ENCODE measurements around the gene BLVRA.

Gene BLVRA

DNA sequence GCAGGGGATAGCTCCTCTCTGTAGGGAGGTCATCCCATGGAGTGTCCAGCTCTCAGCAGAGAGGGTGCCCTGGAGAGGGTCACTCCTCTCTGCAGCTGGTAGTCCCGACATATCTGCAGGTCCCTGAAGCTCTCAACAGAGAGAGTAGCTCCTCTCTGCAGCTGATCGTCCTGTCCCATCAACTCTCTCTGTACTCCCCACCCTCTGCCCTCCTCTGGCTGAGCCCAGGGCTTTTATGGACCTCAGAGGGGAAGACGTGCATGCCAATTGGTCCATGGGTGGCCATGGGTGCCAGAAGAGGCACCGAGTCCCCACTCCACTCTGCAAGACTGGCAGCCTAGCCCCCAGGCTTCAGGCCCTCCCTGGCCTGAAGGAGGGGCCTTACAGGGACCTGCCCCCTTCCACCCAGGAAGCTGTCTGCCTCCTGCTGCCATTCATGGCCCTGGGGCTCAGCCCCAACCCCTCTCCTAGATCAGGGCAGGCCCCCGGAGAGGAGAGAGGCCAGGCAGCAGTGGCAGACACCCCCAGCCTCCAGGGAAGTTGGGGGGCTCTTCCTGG, 9.0 kb upstream of the BLVRA start:
- DNase-seq (ENCODE audit: low read depth in 1 of 2, low spot score in 1 of 2): no peak

DNA sequence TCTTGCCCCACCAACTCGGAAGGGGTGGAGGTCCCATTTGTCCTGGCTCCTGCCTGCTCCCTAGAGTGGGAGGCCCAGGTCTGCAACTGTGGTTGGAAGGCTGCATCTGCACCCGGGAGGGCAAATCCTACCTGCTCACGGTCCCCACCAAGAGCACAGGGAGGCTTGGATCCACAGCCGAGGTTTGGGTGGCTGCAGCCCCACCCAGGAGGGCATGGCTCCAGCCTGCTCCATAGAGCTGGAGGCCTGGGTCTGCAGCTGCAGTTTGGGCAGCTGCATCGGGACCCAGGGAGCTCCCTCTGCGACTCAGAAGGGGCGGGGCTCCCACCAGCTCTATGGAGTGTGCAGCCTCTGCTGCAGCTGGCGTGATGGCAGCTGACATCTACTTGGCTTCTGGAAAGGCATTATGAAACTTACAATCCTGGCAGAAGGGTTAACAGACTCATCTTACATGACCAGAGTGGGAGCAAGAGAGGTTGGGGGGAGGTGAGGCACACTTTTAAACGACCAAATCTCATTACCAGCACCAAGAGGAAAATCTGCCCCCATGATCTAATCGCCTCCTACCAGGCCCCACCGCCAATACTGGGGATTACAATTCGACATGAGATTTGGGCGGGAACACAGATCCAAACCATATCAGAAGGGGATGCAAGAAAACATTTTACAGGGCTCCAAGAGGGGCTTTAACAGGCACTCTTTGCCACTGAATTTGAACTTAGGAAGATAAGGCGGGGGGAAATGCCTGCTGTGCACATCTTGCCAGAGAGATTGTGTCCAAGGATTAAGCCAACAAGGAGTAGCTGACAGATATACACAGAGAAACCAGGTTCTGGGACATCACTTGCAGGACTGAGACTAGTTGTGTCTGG, 8.2 kb upstream of the BLVRA start:
- DNase-seq (ENCODE audit: low read depth in 1 of 2, low spot score in 1 of 2): no peak

DNA sequence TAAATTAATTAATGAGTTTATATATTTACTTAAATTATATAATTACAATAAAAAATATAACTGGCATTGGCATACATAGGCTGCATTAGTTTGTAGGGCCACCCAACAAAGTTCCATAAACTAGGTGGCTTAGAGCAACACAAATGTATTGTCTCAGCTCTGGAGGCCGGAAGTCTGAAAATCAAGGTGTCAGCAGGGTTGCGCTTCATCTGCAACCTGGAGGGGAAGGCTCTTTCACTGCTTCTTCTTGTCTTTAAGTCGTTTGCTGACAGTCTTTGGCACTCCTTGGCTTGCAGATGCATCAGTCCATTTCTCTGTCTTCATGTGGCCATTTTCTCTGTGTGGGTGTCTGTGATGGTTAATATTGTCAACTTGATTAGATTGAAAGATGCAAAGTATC, 6.1 kb upstream of the BLVRA start:
- DNase-seq (ENCODE audit: low read depth in 1 of 2, low spot score in 1 of 2): no peak

DNA sequence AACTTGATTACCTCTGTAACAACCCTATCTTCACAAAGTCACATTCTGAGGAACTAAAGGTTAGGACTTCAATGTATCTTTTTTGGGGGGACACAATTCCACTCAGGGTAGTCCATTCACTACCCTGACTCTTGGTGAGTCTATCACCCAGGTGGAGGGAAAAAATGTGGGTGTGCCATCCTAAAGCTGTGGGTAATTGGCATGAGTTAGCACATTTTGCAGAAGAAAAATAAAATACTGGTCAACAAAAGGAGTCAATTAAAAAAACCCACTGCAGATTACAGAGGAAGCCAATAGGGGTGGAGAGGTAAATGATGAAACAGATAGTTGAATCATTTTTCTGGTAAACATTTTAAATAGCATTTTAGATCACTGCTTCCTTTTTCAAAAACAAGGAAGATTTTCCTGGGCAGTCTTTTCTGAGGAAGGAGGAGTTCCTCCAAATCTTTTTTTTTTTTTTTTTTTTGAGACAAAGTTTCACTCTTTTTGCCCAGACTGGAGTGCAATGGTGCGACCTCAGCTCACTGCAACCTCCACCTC, 5.1 kb upstream of the BLVRA start:
- DNase-seq (ENCODE audit: low read depth in 1 of 2, low spot score in 1 of 2): no peak

DNA sequence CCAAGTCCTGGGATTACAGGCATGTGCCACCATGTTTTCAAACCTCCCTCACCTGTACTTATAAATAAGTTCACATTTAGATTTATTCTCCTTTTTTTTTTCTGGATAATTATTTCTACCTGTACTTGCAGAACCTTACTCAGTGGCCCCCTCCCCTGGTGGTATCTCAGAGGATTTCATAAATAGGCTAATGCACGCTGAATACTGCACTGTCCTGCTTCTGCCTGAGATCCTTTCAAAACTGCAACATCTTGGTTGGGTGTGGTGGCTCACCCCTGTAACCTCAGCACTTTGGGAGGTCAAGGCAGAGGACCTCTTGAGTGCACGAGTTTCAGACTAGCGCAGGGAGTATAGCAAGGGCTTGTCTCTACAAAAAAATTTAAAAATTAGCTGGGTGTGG, 4.6 kb upstream of the BLVRA start:
- DNase-seq (ENCODE audit: low read depth in 1 of 2, low spot score in 1 of 2): no peak

DNA sequence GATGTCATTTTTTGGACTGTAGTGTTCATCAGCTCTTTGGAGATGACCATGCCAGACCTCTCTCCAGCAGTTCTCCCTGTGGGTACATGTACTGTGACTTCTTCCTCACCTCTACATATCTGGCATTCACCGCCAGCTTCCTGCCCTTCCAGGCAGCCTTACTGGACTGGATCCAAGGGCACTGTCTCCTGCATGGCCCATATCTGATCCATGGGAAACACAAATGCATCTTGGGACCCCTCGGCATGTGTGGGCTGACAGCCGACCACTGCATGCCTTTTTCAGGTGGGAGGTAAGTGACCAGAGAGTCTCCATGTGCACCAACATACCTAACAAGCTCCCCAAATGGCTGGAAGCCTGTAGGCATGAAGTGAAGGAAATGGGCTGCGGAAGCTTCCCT, 3.9 kb upstream of the BLVRA start:
- DNase-seq (ENCODE audit: low read depth in 1 of 2, low spot score in 1 of 2): no peak

DNA sequence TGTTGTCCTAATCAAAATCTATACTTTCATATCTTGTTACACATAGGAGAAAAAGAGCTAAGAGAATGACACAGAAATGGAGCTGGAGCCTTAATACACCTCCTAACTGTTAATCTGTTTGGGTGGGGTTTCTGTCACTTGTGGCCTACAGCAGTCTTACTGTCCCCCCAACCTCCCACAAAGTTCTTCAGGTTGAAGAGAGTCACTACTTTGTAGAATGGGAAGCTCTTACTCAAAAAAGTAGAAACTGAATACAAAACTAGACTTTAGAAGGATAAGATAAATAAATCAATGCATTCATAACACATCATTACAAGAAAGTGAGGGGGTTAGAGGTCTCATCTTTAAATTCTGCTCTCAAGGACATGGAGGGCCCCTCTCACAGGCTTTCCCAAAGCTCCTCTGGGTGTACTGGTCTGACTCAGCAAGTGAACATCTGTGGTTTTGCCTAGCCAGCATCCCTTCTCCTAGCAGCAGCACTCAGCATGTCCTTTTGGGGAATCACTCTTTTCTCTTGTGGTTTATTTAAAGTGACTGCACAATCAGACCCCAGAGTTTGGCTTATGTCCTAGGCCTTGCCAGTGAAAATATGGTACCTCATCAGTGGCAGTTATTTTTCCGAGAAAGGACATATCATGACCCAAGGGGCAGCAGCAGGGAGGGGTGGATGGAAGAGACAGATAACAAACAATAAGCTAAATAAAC, 2.0 kb upstream of the BLVRA start:
- DNase-seq (ENCODE audit: low read depth in 1 of 2, low spot score in 1 of 2): no peak

DNA sequence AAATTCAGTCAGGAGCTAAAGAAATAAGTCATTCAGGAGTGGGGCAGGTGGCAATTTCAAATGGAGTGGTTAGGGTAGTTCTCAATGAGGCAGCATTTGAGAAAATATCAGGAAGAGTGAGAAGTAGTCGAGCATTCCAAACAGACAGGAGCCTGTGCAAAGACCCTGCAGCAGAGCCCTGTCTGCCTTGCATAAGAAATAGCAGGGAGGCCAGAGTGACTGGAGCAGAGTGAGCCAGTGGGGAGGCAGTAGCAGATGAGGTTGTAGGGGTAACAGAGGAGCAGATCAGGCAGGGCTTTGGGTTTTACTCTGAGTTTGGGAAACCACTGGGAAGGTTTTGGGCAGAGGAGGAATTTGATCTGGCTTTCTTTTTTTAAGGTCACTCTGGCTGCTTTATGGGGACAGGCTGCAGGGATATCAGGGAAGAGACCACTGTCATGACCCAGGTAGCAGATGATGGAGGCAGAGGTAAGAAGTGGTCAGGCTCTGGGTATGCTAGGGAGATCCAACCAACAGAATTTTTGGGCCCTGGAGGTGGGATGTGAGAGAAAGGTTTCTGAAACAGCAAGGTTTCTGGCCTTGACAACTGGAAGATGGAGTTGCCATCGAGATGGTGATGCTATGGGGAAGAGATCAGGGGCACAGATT, 1.3 kb upstream of the BLVRA start:
- DNase-seq (ENCODE audit: low read depth in 1 of 2, low spot score in 1 of 2): no peak

DNA sequence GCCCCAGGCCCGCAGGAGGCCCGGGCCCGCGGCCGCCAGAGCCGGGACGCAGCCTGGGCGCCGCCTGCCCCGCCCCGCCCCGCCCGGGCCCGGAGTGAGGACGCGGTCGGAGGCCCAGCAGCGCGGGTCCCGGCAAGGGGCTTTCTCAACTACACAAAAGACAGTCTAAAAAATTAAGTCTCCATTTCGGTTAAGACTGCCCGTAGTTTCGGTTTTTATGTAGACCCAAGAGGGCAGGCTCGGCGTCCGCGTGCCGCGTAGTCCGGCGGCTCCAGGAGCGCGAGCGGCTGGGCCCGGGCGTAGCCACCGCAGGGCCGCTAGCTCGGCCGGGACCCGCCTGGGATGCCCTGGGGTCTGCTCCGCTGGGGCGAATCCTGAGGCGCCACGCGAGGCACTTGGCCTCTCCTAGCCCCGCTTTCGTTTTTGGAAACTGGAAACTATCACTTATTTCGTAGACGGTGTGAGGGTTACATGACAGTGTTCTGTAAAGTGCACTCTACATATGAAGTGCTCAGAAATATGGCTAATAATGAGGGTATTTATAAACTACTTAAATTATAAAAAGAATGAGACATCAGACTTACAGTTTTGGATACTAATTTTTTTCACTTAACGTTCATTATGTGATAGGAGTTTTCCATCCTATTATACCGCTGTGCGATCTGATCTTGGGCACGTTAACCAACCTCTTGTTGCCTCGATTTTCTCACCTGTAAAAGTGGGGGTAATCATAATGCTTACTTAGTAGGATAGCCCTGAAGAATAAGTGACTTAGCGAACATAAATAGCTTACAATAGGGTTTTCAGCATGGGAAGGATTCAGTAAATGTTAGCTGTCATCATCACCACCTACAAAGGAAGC, 573 bp downstream of the BLVRA start:
- DNase-seq (ENCODE audit: low read depth in 1 of 2, low spot score in 1 of 2): peak in 1 of 2 donors; percentile 37

DNA sequence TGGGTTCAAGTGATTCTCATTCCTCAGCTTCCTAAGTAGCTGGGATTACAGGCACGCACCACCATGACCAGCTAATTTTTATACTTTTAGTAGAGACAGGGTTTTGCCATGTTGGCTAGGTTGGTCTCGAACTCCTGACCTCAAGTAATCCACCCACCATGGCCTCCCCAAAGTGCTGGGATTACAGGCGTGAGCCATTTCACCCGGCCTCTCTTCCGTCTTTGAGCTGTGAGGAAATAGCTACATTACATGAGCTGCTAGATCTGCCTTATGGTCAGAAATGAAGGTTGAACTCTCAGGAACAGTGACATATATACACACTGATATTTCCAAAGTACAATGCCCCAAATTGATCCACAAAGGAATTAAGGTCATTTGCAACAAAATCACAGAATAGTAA, 2.4 kb downstream of the BLVRA start:
- no peak for DNase-seq (ENCODE audit: low read depth in 1 of 2, low spot score in 1 of 2)

DNA sequence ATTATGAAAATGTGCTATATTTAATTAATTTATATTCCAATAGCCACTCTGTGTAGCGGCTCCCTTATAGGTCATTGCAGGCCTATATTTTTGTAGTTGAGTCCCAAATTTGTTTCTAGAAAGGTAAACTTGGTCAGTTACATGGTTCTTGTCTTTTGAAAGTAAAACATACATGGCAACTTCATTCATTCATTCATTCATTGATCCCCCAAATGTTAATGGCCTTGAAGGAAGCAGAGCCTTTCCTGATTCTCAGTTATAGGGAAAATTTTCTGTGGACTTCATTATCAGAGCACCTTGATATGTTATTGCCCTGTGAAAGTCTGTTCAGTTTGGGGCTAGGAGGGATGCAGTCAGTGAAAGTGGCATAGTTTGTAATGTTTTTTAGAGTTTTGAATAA, 2.9 kb downstream of the BLVRA start:
- no peak for DNase-seq (ENCODE audit: low read depth in 1 of 2, low spot score in 1 of 2)

DNA sequence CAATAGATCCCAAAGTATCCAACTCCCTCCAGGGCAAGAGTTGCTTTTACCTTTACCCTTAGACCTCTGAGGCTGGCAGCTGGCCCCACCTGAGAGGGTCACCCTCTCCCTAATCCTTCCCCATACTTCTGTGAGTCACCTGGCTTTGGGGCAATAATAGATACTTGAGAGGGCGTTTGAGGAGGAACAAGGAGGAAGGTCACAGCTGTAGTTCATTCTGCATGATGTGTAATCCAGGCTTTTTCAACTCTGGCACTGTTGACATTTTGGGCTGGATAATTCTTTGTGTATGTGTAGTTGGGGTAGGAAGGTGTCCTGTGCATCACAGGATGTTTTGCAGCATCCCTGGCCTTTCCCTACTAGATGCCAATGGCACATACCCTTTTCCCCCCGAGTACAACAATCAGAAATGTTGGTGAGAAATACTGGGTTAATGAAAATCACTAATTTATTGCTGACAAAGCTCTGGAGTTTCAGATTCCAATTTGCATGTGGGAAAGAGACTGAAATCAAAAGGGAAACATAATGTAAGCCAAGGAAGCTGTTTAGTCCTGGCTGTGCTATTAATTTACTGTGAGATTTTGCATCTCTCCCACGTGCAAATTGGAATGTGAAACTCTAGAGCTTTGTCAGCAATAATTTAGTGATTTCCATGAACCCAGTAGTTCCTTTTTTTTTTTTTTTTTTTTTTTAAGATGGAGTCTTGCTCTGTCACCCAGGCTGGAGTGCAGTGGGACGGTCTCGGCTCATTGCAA, 3.6 kb downstream of the BLVRA start:
- DNase-seq (ENCODE audit: low read depth in 1 of 2, low spot score in 1 of 2): no peak

DNA sequence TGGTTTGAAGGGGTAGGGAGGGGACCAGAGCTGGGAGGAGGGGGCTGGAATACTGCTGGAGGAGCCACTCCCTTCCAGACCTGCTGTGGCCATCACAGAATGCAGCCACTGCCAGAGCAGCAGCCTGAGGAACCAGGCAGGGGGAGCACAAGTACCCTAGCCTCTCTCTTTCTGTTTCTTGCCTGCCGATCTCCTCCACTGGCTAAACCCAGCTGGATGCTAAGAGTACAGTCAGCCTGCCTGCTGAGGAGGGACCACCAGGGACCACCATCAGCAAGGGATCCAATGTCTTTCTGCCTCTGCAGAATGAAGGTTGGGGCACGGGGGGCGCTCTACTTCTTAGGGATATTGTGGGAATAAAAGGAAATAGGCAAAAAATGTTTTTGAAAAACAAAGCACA, 4.7 kb downstream of the BLVRA start:
- DNase-seq (ENCODE audit: low read depth in 1 of 2, low spot score in 1 of 2): no peak

DNA sequence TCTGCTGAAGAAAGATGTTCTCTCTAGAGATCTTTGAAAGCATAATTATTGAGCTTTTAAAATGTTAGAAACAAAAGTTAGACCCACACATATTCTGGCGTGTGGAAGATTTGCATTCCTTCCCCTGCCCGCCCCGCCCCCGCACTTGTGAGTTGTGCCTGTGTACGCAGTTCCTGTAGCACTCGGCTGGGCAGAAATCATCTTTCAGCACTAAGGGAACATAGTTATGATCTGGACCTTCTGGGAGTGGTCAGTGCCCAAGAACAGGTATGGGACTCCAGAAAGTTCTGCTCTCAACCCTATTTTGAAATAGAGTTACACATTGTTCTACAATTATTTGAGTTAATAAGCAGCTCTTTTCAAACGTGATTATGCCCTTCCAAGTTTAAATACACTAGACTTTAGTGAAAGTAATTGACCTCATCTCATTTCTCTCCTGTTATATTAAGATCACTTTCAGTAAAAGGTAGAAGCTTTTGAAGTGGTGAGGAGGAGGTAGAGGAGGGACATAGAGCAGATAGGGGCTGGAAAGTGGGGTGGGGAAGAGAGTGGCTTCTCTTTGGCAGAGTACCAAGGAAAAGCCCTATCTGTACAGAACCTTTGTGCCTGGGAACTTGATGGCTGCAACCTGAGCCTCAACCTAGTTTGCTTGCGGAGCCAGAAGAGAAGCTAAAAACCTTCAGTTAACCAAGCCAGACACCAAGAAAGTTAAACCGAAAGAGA, 5.7 kb downstream of the BLVRA start:
- DNase-seq (ENCODE audit: low read depth in 1 of 2, low spot score in 1 of 2): peak in 1 of 2 donors; percentile 37

DNA sequence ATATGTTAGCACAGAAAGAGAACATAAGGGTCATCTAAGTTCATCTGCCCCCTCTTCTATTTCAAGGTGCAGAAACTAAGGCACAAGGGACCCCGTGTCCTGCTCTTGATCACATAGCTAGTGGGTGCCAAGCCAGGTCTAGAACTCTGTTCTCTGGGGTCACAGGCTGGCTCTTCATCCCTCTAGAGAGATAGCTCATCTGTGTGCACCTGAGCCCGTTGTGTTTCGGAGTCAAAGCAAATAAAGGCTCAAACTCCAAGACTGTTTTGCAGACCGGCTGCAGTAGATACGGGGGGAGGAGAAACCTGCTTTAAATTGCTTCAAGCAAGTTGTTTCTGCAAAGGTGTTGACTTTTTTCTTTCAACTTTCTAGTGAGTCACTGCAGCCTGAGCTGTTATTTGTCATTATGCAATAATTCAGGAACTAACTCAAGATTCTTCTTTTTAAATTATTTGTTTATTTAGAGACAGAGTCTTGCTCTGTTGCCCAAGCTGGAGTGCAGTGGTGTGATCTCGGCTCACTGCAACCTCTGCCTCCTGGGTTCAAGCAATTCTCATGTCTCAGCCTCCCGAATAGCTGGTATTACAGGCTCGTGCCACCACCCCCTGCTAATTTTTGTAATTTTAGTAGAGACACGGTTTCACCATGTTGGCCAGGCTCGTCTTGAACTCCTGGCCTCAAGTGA, 6.5 kb downstream of the BLVRA start:
- DNase-seq (ENCODE audit: low read depth in 1 of 2, low spot score in 1 of 2): no peak

DNA sequence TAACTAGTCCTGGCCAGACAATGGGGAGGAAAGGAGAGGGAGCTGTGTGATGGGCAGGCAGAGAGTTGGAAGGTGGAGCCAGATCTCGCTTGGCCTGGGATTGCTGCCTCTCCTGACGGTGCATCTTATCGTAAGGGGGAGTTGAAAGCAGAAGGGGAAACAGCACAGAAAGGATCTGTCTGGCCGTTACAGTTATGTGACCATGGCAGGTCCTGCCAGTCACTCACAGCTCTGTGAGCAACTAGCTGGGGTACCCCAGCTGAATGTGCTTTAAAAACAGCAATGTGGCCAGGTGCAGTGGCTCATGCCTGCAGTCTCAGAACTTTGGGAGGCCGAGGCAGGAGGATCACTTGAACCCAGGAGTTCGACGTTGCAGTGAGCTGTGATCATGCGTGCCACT, 8.1 kb downstream of the BLVRA start:
- no peak for DNase-seq (ENCODE audit: low read depth in 1 of 2, low spot score in 1 of 2)

DNA sequence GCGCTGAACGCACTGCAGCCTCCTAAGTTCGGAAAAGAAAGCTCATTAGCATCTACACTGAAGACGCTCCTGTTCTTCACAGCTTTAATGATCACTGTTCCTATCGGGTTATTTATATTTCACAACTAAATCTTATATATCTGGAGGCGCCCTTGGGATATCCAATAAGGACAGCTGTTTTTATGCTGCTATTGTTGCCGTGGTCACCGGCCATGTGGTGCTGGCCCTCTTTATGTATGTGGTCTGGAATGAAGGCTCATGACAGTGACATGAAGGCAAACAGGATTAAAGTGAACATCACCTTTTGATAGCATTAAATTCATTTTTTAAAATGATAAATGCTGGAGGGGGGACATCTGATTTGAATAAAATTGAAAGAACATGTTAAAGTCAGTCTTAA, 8.8 kb downstream of the BLVRA start:
- DNase-seq (ENCODE audit: low read depth in 1 of 2, low spot score in 1 of 2): no peak

DNA sequence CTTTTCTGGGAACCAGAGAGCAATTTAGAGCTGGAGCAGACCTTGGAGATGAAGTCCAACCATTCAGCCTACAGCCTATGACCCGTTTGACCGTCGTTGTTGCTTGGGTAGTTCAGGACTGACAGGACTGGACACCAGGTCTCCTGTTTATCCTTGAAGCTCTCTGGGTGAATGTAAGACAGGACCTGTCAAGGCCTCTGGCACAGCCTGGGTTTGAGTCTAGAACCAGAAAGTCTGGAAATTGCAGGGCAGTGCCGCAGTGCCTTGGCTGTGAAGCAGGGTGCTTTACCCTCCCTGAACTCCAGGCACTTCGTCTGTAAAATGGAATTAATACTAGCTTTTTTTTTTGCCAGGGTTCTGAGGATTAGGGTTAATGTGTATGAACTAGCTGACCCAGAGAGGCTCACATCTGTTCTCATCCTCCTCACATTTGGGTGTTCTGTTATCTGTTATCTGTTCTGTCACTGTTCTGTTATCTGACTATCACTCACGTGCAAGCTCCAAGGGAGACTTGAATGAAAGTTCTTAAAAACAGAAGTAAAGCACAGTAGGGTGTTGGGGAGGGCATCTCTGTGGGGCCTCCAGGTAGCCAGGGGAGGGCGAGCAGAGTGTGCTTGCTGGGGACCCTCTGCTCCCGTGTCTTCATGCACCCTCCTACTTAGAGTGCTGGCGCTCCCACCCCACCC, 9.9 kb downstream of the BLVRA start:
- DNase-seq (ENCODE audit: low read depth in 1 of 2, low spot score in 1 of 2): no peak

All from stimulated activated CD4-positive, alpha-beta T cell treated with anti-CD3 and anti-CD28 coated beads, Interleukin-15, amount 100 ng/mL, for 1 hour (primary cell).